ENCODE measurements around the gene DUS1L.

Gene DUS1L

GRCh38 chr17:82076018-82076784 is 10.6 kb upstream of the DUS1L start:
- no peak for DNase-seq

- DNase-seq: no peak
These were observed 7.8 kb upstream of the DUS1L start for GRCh38 chr17:82073446-82073845.

GRCh38 chr17:82072827-82073226 is 7.2 kb upstream of the DUS1L start:
- no peak for DNase-seq

GRCh38 chr17:82070611-82071010 is 5.0 kb upstream of the DUS1L start:
- DNase-seq: no peak

- DNase-seq: peak in 2 of 3 donors; percentile 59 to 73
These were observed 389 bp downstream of the DUS1L start for GRCh38 chr17:82065193-82065637.

- DNase-seq: no peak
These were observed 991 bp downstream of the DUS1L start for GRCh38 chr17:82064433-82065192.

GRCh38 chr17:82063424-82064415 is 1.9 kb downstream of the DUS1L start:
- no peak for DNase-seq

GRCh38 chr17:82062984-82063368 is 2.6 kb downstream of the DUS1L start:
- no peak for DNase-seq

- DNase-seq: peak in 1 of 3 donors; percentile 25
These were observed 3.3 kb downstream of the DUS1L start for GRCh38 chr17:82062076-82062983.

GRCh38 chr17:82061047-82061925 is 4.3 kb downstream of the DUS1L start:
- DNase-seq: no peak

GRCh38 chr17:82060614-82061013 is 5.0 kb downstream of the DUS1L start:
- DNase-seq: no peak

- DNase-seq: no peak
These were observed 5.6 kb downstream of the DUS1L start for GRCh38 chr17:82060001-82060380.

- DNase-seq: no peak
These were observed 6.2 kb downstream of the DUS1L start for GRCh38 chr17:82059272-82060000.

- DNase-seq: no peak
These were observed 6.8 kb downstream of the DUS1L start for GRCh38 chr17:82058855-82059249.

- no peak for DNase-seq
These were observed 7.3 kb downstream of the DUS1L start for GRCh38 chr17:82058230-82058854.

GRCh38 chr17:82056729-82057621 is 8.6 kb downstream of the DUS1L start:
- no peak for DNase-seq

GRCh38 chr17:82055965-82056728 is 9.5 kb downstream of the DUS1L start:
- DNase-seq: no peak
